ENCODE data around the gene TENM3.

The TENM3 gene

GRCh38 chr4:182828360-182829025, 585.3 kb downstream of the TENM3 start:
- H3K9me3 ChIP-seq (ENCODE audit: low read length) = no peaks in the 10 kb centered on the region
- no peak overlapping the region for H3K9ac ChIP-seq (ENCODE audit: low read length)
- no peaks in the 10 kb centered on the region for H3K4me1 ChIP-seq (ENCODE audit: insufficient read depth, low read length)
- H3K27ac ChIP-seq (ENCODE audit: low read depth, low read length) = no peak overlapping the region
- no peaks in the 10 kb centered on the region for H3K27me3 ChIP-seq (ENCODE audit: control insufficient read depth in 1 of 2, insufficient read depth in 2 of 2, low read length in 2 of 2)
- H3K36me3 ChIP-seq (ENCODE audit: insufficient read depth, low read length) = no peaks in the 10 kb centered on the region
- no peak overlapping the region for H3K4me3 ChIP-seq (ENCODE audit: low read depth in 1 of 2, low read length in 2 of 2)

GRCh38 chr4:182829196-182829595, 586.0 kb downstream of the TENM3 start:
- no peaks in the 10 kb centered on the region for H3K36me3 ChIP-seq (ENCODE audit: insufficient read depth, low read length)
- no peak overlapping the region for H3K27ac ChIP-seq (ENCODE audit: low read depth, low read length)
- no peaks in the 10 kb centered on the region for H3K9me3 ChIP-seq (ENCODE audit: low read length)
- H3K27me3 ChIP-seq (ENCODE audit: control insufficient read depth in 1 of 2, insufficient read depth in 2 of 2, low read length in 2 of 2) = no peaks in the 10 kb centered on the region
- H3K4me1 ChIP-seq (ENCODE audit: insufficient read depth, low read length) = no peaks in the 10 kb centered on the region
- no peak overlapping the region for H3K4me3 ChIP-seq (ENCODE audit: low read depth in 1 of 2, low read length in 2 of 2)
- no peak overlapping the region for H3K9ac ChIP-seq (ENCODE audit: low read length)

GRCh38 chr4:182831376-182831775, 588.2 kb downstream of the TENM3 start:
- no peaks in the 10 kb centered on the region for H3K9me3 ChIP-seq (ENCODE audit: low read length)
- H3K27ac ChIP-seq (ENCODE audit: low read depth, low read length) = no peak overlapping the region
- no peaks in the 10 kb centered on the region for H3K27me3 ChIP-seq (ENCODE audit: control insufficient read depth in 1 of 2, insufficient read depth in 2 of 2, low read length in 2 of 2)
- no peaks in the 10 kb centered on the region for H3K36me3 ChIP-seq (ENCODE audit: insufficient read depth, low read length)
- H3K4me3 ChIP-seq (ENCODE audit: low read depth in 1 of 2, low read length in 2 of 2) = no peak overlapping the region
- no peaks in the 10 kb centered on the region for H3K4me1 ChIP-seq (ENCODE audit: insufficient read depth, low read length)
- H3K9ac ChIP-seq (ENCODE audit: low read length) = no peak overlapping the region

- Histone ChIP-seq H3K4me1 (ENCODE audit: insufficient read depth, low read length) (no peaks in the 10 kb centered on the region), H3K36me3 (ENCODE audit: insufficient read depth, low read length) (no peaks in the 10 kb centered on the region), H3K4me3 (ENCODE audit: low read depth in 1 of 2, low read length in 2 of 2) (no peak overlapping the region), H3K27me3 (ENCODE audit: control insufficient read depth in 1 of 2, insufficient read depth in 2 of 2, low read length in 2 of 2) (no peaks in the 10 kb centered on the region), H3K9me3 (ENCODE audit: low read length) (no peaks in the 10 kb centered on the region), H3K9ac (ENCODE audit: low read length) (no peak overlapping the region), H3K27ac (ENCODE audit: low read depth, low read length) (no peak overlapping the region)
These were observed 589.3 kb downstream of the TENM3 start for GRCh38 chr4:182832352-182833120.

- Histone ChIP-seq H3K27me3 (ENCODE audit: control insufficient read depth in 1 of 2, insufficient read depth in 2 of 2, low read length in 2 of 2) (no peaks in the 10 kb centered on the region), H3K4me1 (ENCODE audit: insufficient read depth, low read length) (no peaks in the 10 kb centered on the region)
These were observed 592.0 kb downstream of the TENM3 start for GRCh38 chr4:182835006-182835740.

GRCh38 chr4:182837831-182838230, 594.6 kb downstream of the TENM3 start:
- Histone ChIP-seq H3K36me3 (ENCODE audit: insufficient read depth, low read length) (no peaks in the 10 kb centered on the region), H3K27me3 (ENCODE audit: control insufficient read depth in 1 of 2, insufficient read depth in 2 of 2, low read length in 2 of 2) (no peaks in the 10 kb centered on the region), H3K4me3 (ENCODE audit: low read depth in 1 of 2, low read length in 2 of 2) (no peak overlapping the region), H3K27ac (ENCODE audit: low read depth, low read length) (no peak overlapping the region), H3K9me3 (ENCODE audit: low read length) (no peaks in the 10 kb centered on the region), H3K9ac (ENCODE audit: low read length) (no peak overlapping the region), H3K4me1 (ENCODE audit: insufficient read depth, low read length) (no peaks in the 10 kb centered on the region)

More at GRCh38 chr4:182835006-182835740, 592.0 kb downstream of the TENM3 start:
- Histone ChIP-seq H3K9ac (ENCODE audit: low read length) (no peak overlapping the region), H3K36me3 (ENCODE audit: insufficient read depth, low read length) (no peaks in the 10 kb centered on the region), H3K9me3 (ENCODE audit: low read length) (no peaks in the 10 kb centered on the region), H3K4me3 (ENCODE audit: low read depth in 1 of 2, low read length in 2 of 2) (no peak overlapping the region), H3K27ac (ENCODE audit: low read depth, low read length) (no peak overlapping the region)

- Histone ChIP-seq H3K4me1 (ENCODE audit: insufficient read depth, low read length) (no peaks in the 10 kb centered on the region), H3K9me3 (ENCODE audit: low read length) (no peaks in the 10 kb centered on the region), H3K9ac (ENCODE audit: low read length) (no peak overlapping the region), H3K36me3 (ENCODE audit: insufficient read depth, low read length) (no peaks in the 10 kb centered on the region), H3K27ac (ENCODE audit: low read depth, low read length) (no peak overlapping the region), H3K27me3 (ENCODE audit: control insufficient read depth in 1 of 2, insufficient read depth in 2 of 2, low read length in 2 of 2) (no peaks in the 10 kb centered on the region), H3K4me3 (ENCODE audit: low read depth in 1 of 2, low read length in 2 of 2) (no peak overlapping the region)
These were observed 595.3 kb downstream of the TENM3 start for GRCh38 chr4:182838535-182838934.

- H3K4me3 ChIP-seq (ENCODE audit: low read depth in 1 of 2, low read length in 2 of 2) = no peak overlapping the region
- no peaks in the 10 kb centered on the region for H3K4me1 ChIP-seq (ENCODE audit: insufficient read depth, low read length)
- H3K36me3 ChIP-seq (ENCODE audit: insufficient read depth, low read length) = no peaks in the 10 kb centered on the region
- no peak overlapping the region for H3K9ac ChIP-seq (ENCODE audit: low read length)
- H3K27me3 ChIP-seq (ENCODE audit: control insufficient read depth in 1 of 2, insufficient read depth in 2 of 2, low read length in 2 of 2) = no peaks in the 10 kb centered on the region
- no peak overlapping the region for H3K27ac ChIP-seq (ENCODE audit: low read depth, low read length)
- H3K9me3 ChIP-seq (ENCODE audit: low read length) = no peaks in the 10 kb centered on the region
These were observed 596.1 kb downstream of the TENM3 start for GRCh38 chr4:182839256-182839655.

- H3K4me1 ChIP-seq (ENCODE audit: insufficient read depth, low read length) = no peaks in the 10 kb centered on the region
- H3K27ac ChIP-seq (ENCODE audit: low read depth, low read length) = no peak overlapping the region
- no peaks in the 10 kb centered on the region for H3K9me3 ChIP-seq (ENCODE audit: low read length)
- no peak overlapping the region for H3K4me3 ChIP-seq (ENCODE audit: low read depth in 1 of 2, low read length in 2 of 2)
- no peaks in the 10 kb centered on the region for H3K27me3 ChIP-seq (ENCODE audit: control insufficient read depth in 1 of 2, insufficient read depth in 2 of 2, low read length in 2 of 2)
- H3K36me3 ChIP-seq (ENCODE audit: insufficient read depth, low read length) = no peaks in the 10 kb centered on the region
- no peak overlapping the region for H3K9ac ChIP-seq (ENCODE audit: low read length)
These were observed 596.9 kb downstream of the TENM3 start for GRCh38 chr4:182840108-182840507.

- Histone ChIP-seq H3K27me3 (ENCODE audit: control insufficient read depth in 1 of 2, insufficient read depth in 2 of 2, low read length in 2 of 2) (no peaks in the 10 kb centered on the region), H3K4me3 (ENCODE audit: low read depth in 1 of 2, low read length in 2 of 2) (no peak overlapping the region), H3K9me3 (ENCODE audit: low read length) (no peaks in the 10 kb centered on the region), H3K36me3 (ENCODE audit: insufficient read depth, low read length) (no peaks in the 10 kb centered on the region), H3K27ac (ENCODE audit: low read depth, low read length) (no peak overlapping the region), H3K9ac (ENCODE audit: low read length) (no peak overlapping the region), H3K4me1 (ENCODE audit: insufficient read depth, low read length) (no peaks in the 10 kb centered on the region)
These were observed 599.0 kb downstream of the TENM3 start for GRCh38 chr4:182842104-182842600.

- no peak overlapping the region for H3K4me3 ChIP-seq (ENCODE audit: low read depth in 1 of 2, low read length in 2 of 2)
- no peaks in the 10 kb centered on the region for H3K9me3 ChIP-seq (ENCODE audit: low read length)
These were observed 599.7 kb downstream of the TENM3 start for GRCh38 chr4:182842759-182843390.

More at GRCh38 chr4:182842759-182843390, 599.7 kb downstream of the TENM3 start:
- Histone ChIP-seq H3K27me3 (ENCODE audit: control insufficient read depth in 1 of 2, insufficient read depth in 2 of 2, low read length in 2 of 2) (no peaks in the 10 kb centered on the region), H3K36me3 (ENCODE audit: insufficient read depth, low read length) (no peaks in the 10 kb centered on the region), H3K9ac (ENCODE audit: low read length) (no peak overlapping the region), H3K27ac (ENCODE audit: low read depth, low read length) (no peak overlapping the region), H3K4me1 (ENCODE audit: insufficient read depth, low read length) (no peaks in the 10 kb centered on the region)
